NCI-H1417 (cell line): ENCODE results near the gene MRS2.
"Not testable (repeated sequence)": the region's sequence is repeated elsewhere in the genome, so short reads cannot be mapped to it uniquely, and the experiment has no call there.

Experiments used
- DNase-seq, 3 experiments: peaks; one replicate each; lab custom pipeline; 2025; lab: John Stamatoyannopoulos, UW

Gene MRS2

GRCh38 chr6:24402697-24403500, at the start of gene MRS2:
Gene MRS2 (plus strand): TSS chr6:24402936. CDS start chr6:24403047, 111 bp downstream.
- DNase-seq, result peak; percentile 90 to 95 (median 93)

- peak in 1 of 3 experiments; percentile 7 for DNase-seq
Measured at GRCh38 chr6:24353861-24354260, 48.9 kb upstream of the MRS2 start.

- no peak for DNase-seq
Measured at GRCh38 chr6:24355393-24355792, 47.3 kb upstream of the MRS2 start.

GRCh38 chr6:24356310-24356973, 46.3 kb upstream of the MRS2 start:
- peak in 1 of 3 experiments; percentile 22 for DNase-seq

- DNase-seq, result peak in 1 of 3 experiments; percentile 84
Measured at GRCh38 chr6:24357336-24358218, 45.2 kb upstream of the MRS2 start, which contains the start of gene DCDC2. Gene DCDC2 (minus strand): TSS chr6:24358059. CDS start chr6:24357750, 309 bp downstream.

GRCh38 chr6:24358219-24358821, 44.4 kb upstream of the MRS2 start:
- DNase-seq, result peak in 2 of 3 experiments; percentile 5 to 30

- DNase-seq, result peak; percentile 94 to 98 (median 95)
Measured at GRCh38 chr6:24359640-24360454, 42.9 kb upstream of the MRS2 start.

- DNase-seq, result not testable (repeated sequence)
Measured at GRCh38 chr6:24362363-24362762, 40.4 kb upstream of the MRS2 start.

- DNase-seq, result not testable (repeated sequence)
Measured at GRCh38 chr6:24365103-24365633, 37.6 kb upstream of the MRS2 start.

- no peak for DNase-seq
Measured at GRCh38 chr6:24374612-24375011, 28.1 kb upstream of the MRS2 start.

- DNase-seq, result peak in 1 of 3 experiments; percentile 16
Measured at GRCh38 chr6:24376871-24377270, 25.9 kb upstream of the MRS2 start.

GRCh38 chr6:24378473-24379097, 24.2 kb upstream of the MRS2 start:
- no peak for DNase-seq

GRCh38 chr6:24381476-24382219, 21.1 kb upstream of the MRS2 start:
- no peak for DNase-seq

GRCh38 chr6:24382220-24382540, 20.6 kb upstream of the MRS2 start:
- no peak for DNase-seq

- not testable (repeated sequence) for DNase-seq
Measured at GRCh38 chr6:24382891-24383494, 19.7 kb upstream of the MRS2 start.

- not testable (repeated sequence) for DNase-seq
Measured at GRCh38 chr6:24384369-24385130, 18.2 kb upstream of the MRS2 start.

GRCh38 chr6:24385536-24386269, 17.0 kb upstream of the MRS2 start:
- no peak for DNase-seq

- DNase-seq, result no peak
Measured at GRCh38 chr6:24387818-24388217, 14.9 kb upstream of the MRS2 start.
